ENCODE results near the gene RAC2.

The RAC2 gene

GRCh38 chr22:37275134-37275533 lies 31.1 kb upstream of the RAC2 start:
- no peak for DNase-seq

- DNase-seq = no peak
Measured at GRCh38 chr22:37274380-37274862, 30.4 kb upstream of the RAC2 start.

GRCh38 chr22:37273846-37274225 lies 29.8 kb upstream of the RAC2 start:
- DNase-seq = no peak

- peak; percentile 29 for DNase-seq
Measured at GRCh38 chr22:37273126-37273845, 29.2 kb upstream of the RAC2 start.

- no peak for DNase-seq
Measured at GRCh38 chr22:37270928-37271650, 27.0 kb upstream of the RAC2 start.

DNA sequence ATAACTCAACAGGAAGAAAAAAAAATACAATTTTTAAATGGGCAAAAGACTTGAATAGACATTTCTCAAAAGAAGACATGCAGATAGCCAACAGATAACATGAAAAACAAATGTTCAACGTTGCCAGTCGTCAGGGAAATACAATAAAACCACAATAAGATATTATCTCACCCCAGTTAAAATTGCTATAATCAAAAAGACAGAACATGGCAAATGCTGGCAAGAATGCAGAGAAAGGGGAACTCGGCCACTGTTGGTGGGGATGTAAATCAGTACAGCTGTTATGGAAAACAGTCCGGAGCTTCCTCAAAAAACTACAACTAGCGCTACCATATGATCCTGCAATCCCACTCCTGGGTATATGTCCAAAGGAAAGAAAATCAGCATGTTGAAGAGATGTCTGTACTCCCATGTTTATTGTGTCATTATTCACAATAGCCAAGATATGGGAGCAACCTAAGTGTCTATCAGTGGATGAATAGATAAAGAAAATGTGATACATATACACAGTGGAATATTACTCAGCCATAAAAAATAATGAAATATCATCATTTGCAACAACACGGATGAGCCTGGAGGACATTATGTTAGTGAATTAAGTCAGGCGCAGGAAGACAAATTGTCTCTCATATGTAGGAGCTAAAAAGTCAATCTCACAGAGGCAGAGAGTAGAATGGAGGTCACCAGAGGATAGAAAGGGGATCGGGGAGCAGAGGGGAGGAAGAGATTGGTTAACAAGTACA lies 26.0 kb upstream of the RAC2 start:
- no peak for DNase-seq

DNA sequence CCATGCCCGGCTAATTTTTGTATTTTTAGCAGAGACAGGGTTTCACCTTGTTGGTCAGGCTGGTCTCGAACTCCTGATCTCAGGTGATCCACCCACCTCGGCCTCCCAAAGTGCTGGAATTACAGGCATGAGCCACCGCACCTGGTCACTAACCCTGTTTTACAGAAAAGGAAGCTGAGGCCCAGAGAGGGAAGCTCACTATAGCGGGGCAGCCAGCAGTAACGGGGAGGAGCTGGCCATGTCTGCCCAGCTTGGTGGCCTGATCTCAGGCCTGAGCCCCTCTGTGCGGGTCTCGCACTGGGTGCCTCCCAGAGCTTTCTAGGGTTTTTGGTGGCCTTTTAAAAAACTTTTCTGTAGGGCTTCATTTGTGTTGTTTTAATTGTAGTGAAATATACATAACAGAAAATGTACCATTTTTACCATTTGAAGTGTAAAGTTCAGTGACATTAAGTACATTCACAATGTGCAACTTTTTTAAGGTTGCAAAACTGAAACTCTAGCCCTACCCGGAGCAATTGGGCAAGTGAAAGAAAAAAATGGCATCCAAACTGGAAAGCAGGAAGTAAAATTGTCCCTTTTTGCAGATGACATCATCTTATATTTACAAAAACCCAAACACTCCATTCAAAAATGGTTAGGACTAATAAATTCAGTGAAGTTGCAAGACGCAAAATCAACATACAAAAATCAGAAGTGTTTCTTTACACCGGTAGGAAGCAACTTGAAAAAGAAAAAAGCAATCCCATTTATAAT lies 23.8 kb upstream of the RAC2 start:
- no peak for DNase-seq

GRCh38 chr22:37267135-37267587 lies 23.1 kb upstream of the RAC2 start:
- DNase-seq = peak; percentile 12

- DNase-seq = no peak
Measured at GRCh38 chr22:37266581-37267134, 22.6 kb upstream of the RAC2 start.

- no peak for DNase-seq
Measured at GRCh38 chr22:37263966-37264887, 20.2 kb upstream of the RAC2 start.

DNA sequence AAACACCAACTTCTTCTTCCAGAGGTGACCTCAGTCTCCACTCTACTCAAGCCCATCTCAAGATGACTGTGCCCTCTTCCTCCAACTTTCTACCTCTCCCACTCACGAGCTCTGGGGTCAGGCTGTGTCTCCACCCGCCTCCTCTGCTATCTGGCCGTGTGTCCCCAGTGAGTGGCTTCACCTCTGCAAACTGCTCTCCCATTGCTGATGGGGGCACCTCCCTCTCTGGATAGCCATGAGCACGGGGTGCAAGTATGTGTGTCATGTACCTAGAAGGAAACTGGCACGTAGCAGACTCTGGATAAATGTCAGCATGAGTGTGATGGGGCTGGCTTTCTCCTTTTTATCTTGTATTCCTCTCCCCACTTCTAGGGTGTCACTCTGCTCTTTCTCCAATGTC lies 18.3 kb upstream of the RAC2 start:
- no peak for DNase-seq

DNA sequence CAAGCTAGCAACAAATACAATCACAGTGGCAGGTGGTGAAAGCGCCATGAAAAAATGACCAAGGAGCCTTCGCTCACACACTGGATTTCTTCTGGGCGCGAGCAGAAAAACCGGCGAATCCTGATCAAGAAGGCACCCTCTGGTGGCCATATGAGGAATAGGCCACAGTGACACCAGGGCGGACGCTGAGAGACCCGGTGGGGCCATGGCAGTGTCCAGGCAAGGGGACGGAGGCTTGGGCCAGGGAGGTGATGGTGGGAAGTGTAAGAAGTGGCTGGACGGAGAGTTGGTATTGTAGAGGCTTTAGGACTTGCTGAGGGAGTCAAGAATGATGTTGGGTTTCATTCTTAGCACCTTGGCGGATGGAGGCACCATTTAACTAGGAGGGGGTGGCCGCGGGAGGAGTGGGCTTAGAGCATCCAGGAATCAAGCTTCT lies 16.9 kb upstream of the RAC2 start:
- DNase-seq = peak; percentile 58

- no peak for DNase-seq
Measured at GRCh38 chr22:37260155-37260795, 16.2 kb upstream of the RAC2 start.

DNA sequence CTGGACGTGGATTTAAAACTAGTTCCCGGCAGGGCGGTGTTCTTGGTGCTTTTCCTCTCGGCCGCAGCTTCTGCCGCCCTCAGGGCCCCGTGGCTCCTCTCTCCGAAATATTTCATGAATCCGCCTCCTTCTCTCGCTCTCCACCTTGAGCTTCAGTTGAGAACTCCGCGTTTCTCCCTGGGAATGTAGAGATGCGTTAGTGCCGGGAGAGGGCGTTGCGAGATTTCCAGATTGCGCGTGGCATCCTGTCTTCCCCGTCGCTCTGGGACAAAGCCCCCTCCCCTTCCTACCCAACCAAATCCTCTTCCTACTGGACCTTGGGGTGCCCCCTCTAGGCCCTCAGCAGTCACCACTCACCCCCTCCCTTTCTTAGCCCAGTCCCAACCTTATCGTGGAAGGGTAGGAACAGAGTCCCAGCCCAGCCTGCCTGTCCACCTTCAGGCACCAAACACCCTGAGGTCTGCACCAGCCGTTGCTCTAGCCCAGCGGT lies 15.5 kb upstream of the RAC2 start:
- peak; percentile 34 for DNase-seq

DNA sequence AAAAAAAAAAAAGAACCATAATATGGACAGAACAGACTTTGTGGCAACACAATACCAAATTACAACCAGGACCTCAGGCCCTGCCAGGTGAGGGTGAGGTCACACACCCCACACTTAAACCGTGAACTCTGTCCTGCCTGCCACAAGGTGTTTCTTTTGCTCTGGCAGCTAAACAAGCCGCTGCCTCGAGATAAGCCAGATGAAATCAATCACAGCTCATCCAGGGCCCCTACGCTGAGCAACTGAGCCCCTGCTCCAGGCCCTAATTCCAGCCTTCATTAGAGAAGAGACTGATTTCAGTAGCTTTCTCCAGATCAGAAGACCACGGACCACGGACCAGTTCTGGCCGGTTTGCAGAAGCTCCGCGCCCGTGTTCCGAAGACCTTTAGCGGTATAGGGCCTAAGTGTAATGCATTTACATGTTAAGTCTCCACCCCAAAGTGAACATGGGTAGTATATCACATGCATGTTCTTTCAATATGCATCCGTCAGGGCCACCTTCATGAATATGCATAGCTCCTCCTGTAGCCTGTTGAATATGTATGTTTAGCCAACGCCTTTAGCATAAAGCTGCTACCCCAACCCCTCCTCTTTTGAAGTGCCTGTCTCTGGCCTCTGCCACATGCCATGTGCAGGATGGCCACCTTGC lies 14.8 kb upstream of the RAC2 start:
- DNase-seq = no peak

GRCh38 chr22:37258005-37258752 lies 14.1 kb upstream of the RAC2 start:
- no peak for DNase-seq

GRCh38 chr22:37256075-37256726 lies 12.1 kb upstream of the RAC2 start:
- no peak for DNase-seq

GRCh38 chr22:37255558-37256006 lies 11.5 kb upstream of the RAC2 start:
- DNase-seq = no peak

DNA sequence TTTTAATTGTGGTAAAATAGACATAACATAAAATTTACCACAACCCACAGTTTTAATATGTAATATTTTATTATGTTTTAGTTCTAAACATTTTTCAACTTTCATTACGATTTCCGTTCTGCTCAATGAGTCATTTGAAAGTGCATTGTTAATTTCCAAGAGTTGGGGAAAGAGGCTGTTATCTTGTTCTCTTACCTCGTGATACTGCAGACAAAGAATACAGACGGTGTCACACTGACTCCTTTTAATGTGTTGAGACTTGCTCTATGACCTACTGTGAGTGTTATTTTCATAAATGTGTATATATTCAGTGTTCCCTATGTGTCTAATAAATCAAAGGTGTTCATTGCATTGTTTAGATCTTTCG lies 10.8 kb upstream of the RAC2 start:
- DNase-seq = no peak
